Measurements from ENCODE around the gene TCEAL4. TPM values are rescaled to one million over a fixed set of nuclear protein-coding genes. Genes with fewer than 3 reads are reported as not detected.

TCEAL4 gene
- total and polyA plus RNA-seq, 2 of the 13 experiments (the other 11 are each of a cell fraction or from before 2014, with no cell fraction given): 12.6 to 31.0 TPM

DNA sequence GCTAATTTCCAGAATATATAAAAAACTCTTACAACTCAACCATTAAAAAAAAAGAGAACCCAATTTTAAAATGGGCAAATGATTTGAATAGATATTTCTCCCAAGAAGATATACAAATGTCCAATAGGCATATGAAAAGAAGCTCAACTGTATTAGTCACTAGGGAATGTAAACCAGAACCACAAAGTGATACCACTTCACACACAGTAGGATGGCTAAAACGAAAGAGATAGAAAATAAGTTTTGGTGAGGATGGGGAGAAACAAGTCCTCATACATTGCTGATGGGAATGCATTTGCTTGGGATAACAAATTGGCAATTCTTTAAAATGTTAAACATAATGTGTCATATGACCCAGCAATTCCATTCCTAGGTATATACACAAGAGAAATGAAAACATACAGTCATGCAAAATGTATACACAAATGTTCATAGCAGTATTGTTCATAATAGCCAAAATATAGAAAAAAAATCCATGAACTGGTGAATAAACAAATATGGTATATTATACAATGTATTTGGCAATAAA, 28.1 kb downstream of the TCEAL4 start:
- Histone ChIP-seq H3K4me3 (replicated peaks in 1 of 3; ENCODE audit: insufficient read depth in 1 of 3, low read depth in 2 of 3, low read length in 3 of 3) (no peak overlapping the region), H2AFZ (ENCODE audit: low read length) (no peak overlapping the region), H3K4me1 (ENCODE audit: insufficient read depth, low read length) (no peaks in the 10 kb centered on the region), H3K27ac (ENCODE audit: extremely low read length, insufficient read depth, low read length) (no peak overlapping the region), H3K36me3 (replicated peaks in 1 of 2; ENCODE audit: control insufficient read depth in 1 of 2, insufficient read depth in 2 of 2, low read length in 2 of 2) (no peaks in the 10 kb centered on the region), H3K27me3 (ENCODE audit: control insufficient read depth in 1 of 2, insufficient read depth in 2 of 2, low read length in 2 of 2) (no peaks in the 10 kb centered on the region), H3K9me3 (ENCODE audit: low read length) (no peaks in the 10 kb centered on the region), H3K4me2 (ENCODE audit: low read depth, low read length) (no peak overlapping the region), H4K20me1 (ENCODE audit: insufficient read depth, low read length) (no peaks in the 10 kb centered on the region), H3K79me2 (ENCODE audit: insufficient read depth, low read length) (no peaks in the 10 kb centered on the region), H3K9ac (ENCODE audit: insufficient read depth, low read depth, low read length) (no peak overlapping the region)
- ATAC-seq (no peak), FAIRE-seq (no peak), DNase-seq (ENCODE audit: low spot score) (no peak)
- no TSS peak for BruUV-seq (replicated peaks)
- ChIA-PET CTCF (ENCODE audit: low intra/inter-chr PET ratio, low total read pairs) (no interaction called here), POLR2A (no interaction called here)
- 100% methylated on average over 1 of the region's 1 CpG for WGBS (ENCODE audit: low lambda C conversion rate)
- in situ Hi-C loops (cut with HindIII; ENCODE audit: extremely low pct_ligation_motif_present, low pct_unique_long_range_greater_than_20kb) (no loop called here), intact Hi-C loops (cut with micrococcal nuclease; ENCODE audit: unreplicated experiment) (no loop called here)
- TF ChIP-seq MTF2 (CRISPR knock-in tag; IDR thresholded peaks at IDR 0.05; ENCODE audit: borderline replicate concordance) (no peak), PAXIP1 (CRISPR knock-in tag; conservative IDR thresholded peaks at IDR 0.05) (no peak), STAT5B (CRISPR knock-in tag; IDR thresholded peaks at IDR 0.05) (no peak)

DNA sequence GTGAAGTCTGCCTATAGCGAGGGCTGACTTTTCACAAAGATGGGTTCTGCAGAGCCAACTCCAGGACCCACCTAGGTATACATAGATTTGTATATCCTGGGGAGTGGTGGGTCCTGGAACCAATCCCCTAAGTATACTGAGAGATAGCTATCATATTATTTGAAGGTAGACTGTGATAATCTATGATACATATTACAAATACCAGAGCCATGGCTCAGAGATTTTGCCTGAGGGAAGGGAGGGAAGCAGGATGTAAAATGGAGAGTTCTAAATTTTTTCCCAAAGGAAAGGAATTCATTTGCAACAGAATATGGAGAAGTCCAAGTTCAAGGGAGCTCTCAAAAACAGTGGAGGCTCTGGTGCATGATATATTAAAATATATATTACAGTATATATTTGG, 29.7 kb downstream of the TCEAL4 start:
- ChIA-PET POLR2A (no interaction called here), CTCF (ENCODE audit: low intra/inter-chr PET ratio, low total read pairs) (no interaction called here)
- ATAC-seq: no peak
- Histone ChIP-seq H4K20me1 (ENCODE audit: insufficient read depth, low read length) (no peaks in the 10 kb centered on the region), H3K9ac (ENCODE audit: insufficient read depth, low read depth, low read length) (no peak overlapping the region), H3K4me2 (ENCODE audit: low read depth, low read length) (no peak overlapping the region), H3K36me3 (replicated peaks in 1 of 2; ENCODE audit: control insufficient read depth in 1 of 2, insufficient read depth in 2 of 2, low read length in 2 of 2) (no peaks in the 10 kb centered on the region), H2AFZ (ENCODE audit: low read length) (no peak overlapping the region), H3K9me3 (ENCODE audit: low read length) (no peaks in the 10 kb centered on the region), H3K4me3 (replicated peaks in 1 of 3; ENCODE audit: insufficient read depth in 1 of 3, low read depth in 2 of 3, low read length in 3 of 3) (no peak overlapping the region), H3K27ac (ENCODE audit: extremely low read length, insufficient read depth, low read length) (no peak overlapping the region), H3K4me1 (ENCODE audit: insufficient read depth, low read length) (no peaks in the 10 kb centered on the region), H3K27me3 (ENCODE audit: control insufficient read depth in 1 of 2, insufficient read depth in 2 of 2, low read length in 2 of 2) (no peaks in the 10 kb centered on the region), H3K79me2 (ENCODE audit: insufficient read depth, low read length) (no peaks in the 10 kb centered on the region)
- FAIRE-seq: no peak
- intact Hi-C loops (cut with micrococcal nuclease; ENCODE audit: unreplicated experiment): no loop called here
- no TSS peak for BruUV-seq (replicated peaks)
- WGBS (ENCODE audit: low lambda C conversion rate): 100% methylated on average over 1 of the region's 1 CpG
- no peak for DNase-seq (ENCODE audit: low spot score)
- in situ Hi-C loops (cut with HindIII; ENCODE audit: extremely low pct_ligation_motif_present, low pct_unique_long_range_greater_than_20kb): no loop called here
- TF ChIP-seq FOXM1 (CRISPR knock-in tag; IDR thresholded peaks at IDR 0.05) (no peak), NFE2L1 (CRISPR knock-in tag; IDR thresholded peaks at IDR 0.05; ENCODE audit: borderline replicate concordance) (no peak), MAFF (IDR thresholded peaks at IDR 0.05; ENCODE audit: low read depth, low read length) (no peak), ZMYM4 (CRISPR knock-in tag; IDR thresholded peaks at IDR 0.05) (no peak), ZNF746 (CRISPR knock-in tag; IDR thresholded peaks at IDR 0.05) (no peak), ZNF691 (CRISPR knock-in tag; IDR thresholded peaks at IDR 0.05; ENCODE audit: borderline replicate concordance, low read depth) (no peak), ATRX (CRISPR knock-in tag; IDR thresholded peaks at IDR 0.05; ENCODE audit: borderline replicate concordance) (no peak), ZNF792 (CRISPR knock-in tag; IDR thresholded peaks at IDR 0.05) (no peak), EZH2 (conservative IDR thresholded peaks at IDR 0.05; ENCODE audit: low read depth, low read length) (no peak), ZNF292 (CRISPR knock-in tag; IDR thresholded peaks at IDR 0.05; ENCODE audit: borderline replicate concordance, low read depth) (no peak)
- TF ChIP-seq, protein P1, sequence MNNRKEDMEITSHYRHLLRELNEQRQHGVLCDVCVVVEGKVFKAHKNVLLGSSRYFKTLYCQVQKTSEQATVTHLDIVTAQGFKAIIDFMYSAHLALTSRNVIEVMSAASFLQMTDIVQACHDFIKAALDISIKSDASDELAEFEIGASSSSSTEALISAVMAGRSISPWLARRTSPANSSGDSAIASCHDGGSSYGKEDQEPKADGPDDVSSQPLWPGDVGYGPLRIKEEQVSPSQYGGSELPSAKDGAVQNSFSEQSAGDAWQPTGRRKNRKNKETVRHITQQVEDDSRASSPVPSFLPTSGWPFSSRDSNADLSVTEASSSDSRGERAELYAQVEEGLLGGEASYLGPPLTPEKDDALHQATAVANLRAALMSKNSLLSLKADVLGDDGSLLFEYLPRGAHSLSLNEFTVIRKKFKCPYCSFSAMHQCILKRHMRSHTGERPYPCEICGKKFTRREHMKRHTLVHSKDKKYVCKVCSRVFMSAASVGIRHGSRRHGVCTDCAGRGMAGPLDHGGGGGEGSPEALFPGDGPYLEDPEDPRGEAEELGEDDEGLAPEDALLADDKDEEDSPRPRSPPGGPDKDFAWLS (CRISPR knock-in tag; IDR thresholded peaks at IDR 0.05; ENCODE audit: borderline replicate concordance): no peak

Data from HepG2 (cell line).